NCI-H82 treated with DMSO at 0.1 percent for 48 hours (cell line): Measurements from ENCODE around the gene SAA2.
"Not testable (repeated sequence)": the region's sequence is repeated elsewhere in the genome, so short reads cannot be mapped to it uniquely, and the experiment has no call there.

ENCODE experiments used
- DNase-seq: peaks from one replicate; lab custom pipeline; 2025; ENCODE audit not compliant: unreplicated experiment; lab: John Stamatoyannopoulos, UW

The SAA2 gene

DNA sequence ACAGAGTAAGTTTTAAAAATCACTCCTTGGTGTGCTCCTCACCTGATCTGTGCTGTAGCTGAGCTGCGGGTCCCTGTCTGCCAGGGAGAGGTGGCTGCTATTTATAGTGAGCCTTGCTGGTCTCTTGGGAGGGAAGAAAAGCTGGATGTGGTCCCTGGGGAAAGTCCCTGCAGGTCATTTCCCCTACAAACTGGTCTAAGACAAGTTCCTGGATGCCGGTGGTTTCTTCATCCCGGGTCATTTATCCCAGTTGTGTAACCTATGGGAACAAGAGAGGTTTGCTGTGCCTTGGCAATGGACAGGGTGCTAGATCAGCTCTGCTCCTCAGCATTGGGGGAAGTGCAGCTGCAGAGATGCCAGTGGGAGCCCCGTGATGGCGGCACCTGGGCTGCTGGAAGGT, at the start of gene SAA2:
TSS of gene SAA2 (minus strand) at position 108 of the 400 bp plus-strand sequence. CDS start 657 bp downstream, outside the sequence.
- DNase-seq: no peak

DNA sequence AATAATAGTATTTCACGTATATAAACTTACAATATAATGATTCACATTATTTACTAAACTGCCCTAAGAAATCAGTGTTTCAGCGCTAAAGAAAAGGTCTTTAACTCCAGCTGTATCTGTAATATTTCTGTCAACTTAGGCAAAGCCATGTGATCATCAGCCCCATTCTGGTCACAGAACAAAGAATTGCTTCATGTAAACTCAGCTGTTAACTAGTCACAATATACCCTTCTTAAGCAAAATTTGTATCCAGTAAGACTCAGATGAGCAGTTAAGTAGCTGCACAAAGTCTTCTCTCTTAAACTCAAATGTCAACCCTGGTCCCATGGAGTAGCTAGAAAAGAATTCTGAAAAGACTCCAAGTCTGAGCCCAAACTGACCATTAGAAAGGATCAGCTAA, 46.8 kb upstream of the SAA2 start:
- no peak for DNase-seq

DNA sequence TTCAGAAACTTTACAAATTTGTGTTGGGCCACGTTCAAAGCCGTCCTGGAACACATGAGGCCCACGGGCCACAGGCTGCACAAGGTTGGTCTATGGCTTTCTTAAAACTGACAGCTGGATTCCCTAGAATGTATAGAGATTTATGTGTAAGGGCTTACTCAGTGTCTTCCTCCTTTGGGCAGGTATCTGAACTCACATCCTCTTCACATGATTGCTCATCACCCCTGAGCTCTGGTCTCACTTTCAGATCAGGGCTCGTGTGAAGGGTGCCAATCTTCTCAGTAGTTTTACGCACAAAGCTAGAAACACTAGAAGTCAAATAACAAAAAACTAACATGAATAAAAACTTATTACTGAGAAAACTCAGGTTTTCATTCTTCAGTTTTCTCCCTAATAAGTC, 46.4 kb upstream of the SAA2 start:
- DNase-seq: no peak

DNA sequence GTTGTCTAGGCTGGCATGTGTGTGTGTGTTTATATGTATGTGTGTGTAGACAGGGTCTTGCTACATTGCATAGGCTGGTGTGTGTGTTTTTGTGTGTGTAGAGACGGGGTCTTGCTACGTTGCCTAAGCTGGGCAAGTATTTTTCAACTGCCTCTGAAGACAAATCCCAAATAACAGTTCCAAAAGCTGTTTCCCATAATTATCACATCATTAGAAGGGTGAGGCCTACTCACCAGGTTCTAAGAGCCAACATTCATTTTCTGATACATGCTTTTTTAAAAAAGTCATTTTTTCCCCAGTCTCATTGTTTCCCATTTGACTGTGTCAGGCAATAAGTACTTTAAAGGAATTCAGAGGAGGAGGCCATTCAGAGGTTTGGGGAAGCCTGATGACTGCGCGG, 40.4 kb upstream of the SAA2 start:
- no peak for DNase-seq

- no peak for DNase-seq
Observed at GRCh38 chr11:18285841-18286240, 37.4 kb upstream of the SAA2 start.

- no peak for DNase-seq
Observed at GRCh38 chr11:18282626-18283025, 34.2 kb upstream of the SAA2 start.

DNA sequence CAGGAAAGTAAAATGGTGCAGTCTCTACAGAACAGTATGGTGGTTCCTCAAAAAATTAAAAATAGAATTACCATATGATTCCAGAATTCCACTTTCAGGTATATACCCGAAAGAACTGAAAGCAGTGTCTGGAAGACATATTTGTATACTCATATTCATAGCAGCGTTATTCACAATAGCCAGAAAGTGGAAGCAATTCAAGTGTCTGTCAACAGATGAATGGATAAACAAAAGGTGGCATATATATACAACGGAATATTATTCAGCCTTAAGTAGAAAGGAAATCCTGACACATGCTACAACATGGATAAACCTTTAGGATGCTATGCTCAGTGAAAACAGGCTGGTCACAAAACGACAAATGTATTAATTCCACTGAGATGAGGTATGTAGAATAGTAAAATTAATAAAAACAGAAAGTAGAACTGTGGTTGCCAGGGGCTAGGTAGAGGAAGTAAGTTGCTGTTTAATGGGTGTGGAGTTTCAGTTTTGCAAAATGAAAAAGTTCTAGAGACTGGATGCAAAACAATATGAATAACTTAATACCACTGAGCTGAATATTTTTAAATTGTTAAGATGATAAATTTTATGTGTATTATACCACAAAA, 32.1 kb upstream of the SAA2 start:
- no peak for DNase-seq

- no peak for DNase-seq
Observed at GRCh38 chr11:18277565-18278271, 29.2 kb upstream of the SAA2 start.

DNA sequence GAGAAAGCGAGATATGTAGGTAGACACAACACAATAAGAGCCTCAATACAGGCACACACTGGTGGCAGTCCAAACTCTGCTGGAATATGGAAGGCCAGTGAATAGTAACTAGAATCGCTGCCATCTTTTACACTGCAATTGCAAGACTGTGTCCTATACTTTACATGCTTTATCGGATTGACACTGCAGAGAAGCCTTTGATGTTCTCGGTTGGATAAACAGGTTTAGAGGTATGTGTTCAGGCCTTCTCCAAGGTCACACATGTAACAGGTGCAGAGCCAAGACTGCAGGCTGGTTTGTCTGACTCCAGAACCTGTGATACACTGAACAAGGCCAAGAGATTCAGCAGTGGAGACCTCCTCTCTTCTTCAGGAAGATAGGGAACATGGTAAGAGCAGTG, 22.7 kb upstream of the SAA2 start:
- DNase-seq: no peak

DNA sequence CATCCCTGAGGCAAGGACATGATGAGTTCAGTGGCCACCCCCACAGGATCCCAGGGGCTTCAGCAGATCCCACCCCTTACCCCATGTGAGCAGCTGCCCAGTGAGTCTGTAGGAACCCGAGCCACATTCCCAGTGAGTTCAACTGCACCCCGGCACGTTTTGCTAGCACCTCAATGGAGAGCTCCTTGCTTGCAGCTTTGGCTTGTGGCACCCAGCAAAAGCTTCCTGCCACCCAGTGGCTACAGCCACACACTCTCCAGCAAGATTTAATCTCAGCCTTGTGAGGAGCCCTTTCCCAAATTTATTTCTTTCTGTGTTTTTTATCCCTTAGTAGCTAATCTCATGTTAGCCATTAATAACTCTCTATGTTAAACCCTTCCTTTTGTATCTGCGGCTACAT, 21.6 kb upstream of the SAA2 start:
- DNase-seq: no peak

GRCh38 chr11:18269252-18269651, 20.8 kb upstream of the SAA2 start:
- DNase-seq: not testable (repeated sequence)

DNA sequence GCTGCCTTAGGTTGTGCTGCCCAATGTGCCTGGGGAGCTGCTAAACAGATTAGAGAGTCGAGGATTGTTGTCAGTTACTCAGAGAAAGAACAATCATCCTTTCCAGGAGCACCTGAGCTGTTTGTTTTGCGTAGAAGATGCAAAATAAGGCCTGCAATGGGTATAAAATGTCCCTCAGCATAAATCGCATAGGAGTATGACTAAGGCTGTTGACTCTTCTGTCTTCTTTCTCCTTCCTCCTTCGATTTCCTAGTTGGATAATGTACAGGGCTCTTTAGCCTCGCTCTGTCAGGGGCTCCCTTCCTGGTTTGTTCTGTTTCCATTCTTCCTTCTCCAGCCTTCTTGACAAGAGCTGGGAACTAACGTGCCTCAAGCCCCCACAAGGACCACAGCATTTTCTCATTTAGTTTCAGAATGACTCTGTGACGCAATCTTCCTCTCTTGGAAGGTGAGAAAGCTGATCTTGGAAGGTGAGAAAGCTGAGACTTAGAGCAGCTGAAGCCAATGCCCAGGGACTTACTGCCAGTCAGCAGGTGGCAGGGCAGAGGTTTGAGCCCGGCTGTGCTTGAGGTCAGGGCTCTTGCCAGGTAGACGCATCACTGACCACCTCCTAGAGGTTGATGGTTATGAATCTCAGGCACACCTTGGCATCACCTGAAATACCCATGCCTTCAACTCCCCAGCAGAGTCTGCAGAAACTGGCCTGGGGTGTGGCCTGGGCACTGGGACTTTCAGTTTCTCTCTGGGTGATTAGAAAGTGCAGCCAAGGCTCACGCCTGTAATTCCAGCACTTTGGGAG, 19.1 kb upstream of the SAA2 start:
- DNase-seq: not testable (repeated sequence)

- no peak for DNase-seq
Observed at GRCh38 chr11:18265949-18266348, 17.5 kb upstream of the SAA2 start, which contains the start of gene SAA1. Gene SAA1 (plus strand): TSS chr11:18266264. CDS start chr11:18266888, 624 bp downstream.

- no peak for DNase-seq
Observed at GRCh38 chr11:18264677-18265555, 16.4 kb upstream of the SAA2 start.

GRCh38 chr11:18264035-18264434, 15.6 kb upstream of the SAA2 start:
- no peak for DNase-seq

DNA sequence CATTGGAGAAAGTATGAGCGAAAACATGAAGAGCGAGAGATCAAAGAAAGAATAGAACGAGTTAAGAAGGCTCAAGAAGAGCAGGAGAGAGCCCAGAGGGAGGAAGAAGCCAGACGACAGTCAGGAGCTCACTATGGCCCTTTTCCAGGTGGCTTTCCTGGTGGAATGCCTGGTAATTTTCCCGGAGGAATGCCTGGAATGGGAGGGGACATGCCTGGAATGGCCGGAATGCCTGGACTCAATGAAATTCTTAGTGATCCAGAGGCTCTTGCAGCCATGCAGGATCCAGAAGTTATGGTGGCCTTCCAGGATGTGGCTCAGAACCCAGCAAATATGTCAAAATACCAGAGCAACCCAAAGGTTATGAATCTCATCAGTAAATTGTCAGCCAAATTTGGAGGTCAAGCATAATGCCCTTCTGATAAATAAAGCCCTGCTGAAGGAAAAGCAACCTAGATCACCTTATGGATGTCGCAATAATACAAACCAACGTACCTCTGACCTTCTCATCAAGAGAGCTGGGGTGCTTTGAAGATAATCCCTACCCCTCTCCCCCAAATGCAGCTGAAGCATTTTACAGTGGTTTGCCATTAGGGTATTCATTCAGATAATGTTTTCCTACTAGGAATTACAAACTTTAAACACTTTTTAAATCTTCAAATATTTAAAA, 14.3 kb upstream of the SAA2 start:
- DNase-seq: not testable (repeated sequence)

DNA sequence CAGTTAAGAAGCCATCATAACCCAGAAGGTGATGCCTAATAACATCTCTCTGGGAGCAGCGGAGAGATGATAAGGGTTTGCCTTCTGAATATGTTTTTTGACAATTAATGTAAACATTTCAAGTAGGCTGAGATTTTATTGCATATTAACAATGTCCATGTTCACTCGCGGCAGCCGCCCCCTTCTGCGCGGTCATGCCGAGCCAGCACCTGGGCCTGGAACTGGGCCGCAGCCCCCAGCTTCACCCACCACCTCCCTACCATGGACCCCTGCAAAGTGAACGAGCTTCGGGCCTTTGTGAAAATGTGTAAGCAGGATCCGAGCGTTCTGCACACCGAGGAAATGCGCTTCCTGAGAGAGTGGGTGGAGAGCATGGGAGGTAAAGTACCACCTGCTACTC, 13.3 kb upstream of the SAA2 start:
- DNase-seq: no peak

GRCh38 chr11:18259259-18259658, 10.8 kb upstream of the SAA2 start:
- DNase-seq: no peak

- no peak for DNase-seq
Observed at GRCh38 chr11:18254781-18255361, 6.4 kb upstream of the SAA2 start.

DNA sequence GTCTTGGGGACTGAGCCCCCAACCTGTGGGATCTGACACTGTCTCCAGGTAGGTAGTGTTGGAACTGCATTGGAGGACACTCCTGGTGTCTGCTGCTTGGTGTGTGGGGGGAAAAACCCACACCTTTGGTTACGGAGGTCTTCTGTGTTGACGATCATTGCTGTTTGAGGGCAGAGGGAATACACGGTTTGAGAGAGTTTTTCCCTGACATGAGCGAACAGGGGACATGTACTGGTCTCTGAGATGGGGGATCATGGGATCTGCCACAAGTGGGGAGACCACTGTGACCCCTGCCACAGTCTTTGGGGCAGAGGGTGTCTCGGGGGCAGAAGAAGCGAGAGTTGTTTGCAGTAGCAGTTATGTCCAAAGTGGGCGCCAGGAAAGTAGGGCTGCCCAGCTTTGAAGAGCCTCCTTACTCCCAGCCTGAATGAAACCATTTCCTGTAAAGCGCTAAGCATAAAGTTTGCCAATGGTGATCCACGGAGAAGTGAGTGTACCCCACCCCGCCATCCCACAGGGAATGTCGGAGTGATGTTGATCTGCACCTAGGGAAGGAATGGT, 5.4 kb upstream of the SAA2 start:
- DNase-seq: no peak
